Measurements from ENCODE around the gene DMRTB1.
A peak's percentile ranks its signal among the peaks of the same experiment; 100 is the strongest.

The DMRTB1 gene

GRCh38 chr1:53465023-53465957 lies 6.1 kb downstream of the DMRTB1 start:
- no peak for DNase-seq

- no peak for DNase-seq
Measured at GRCh38 chr1:53467391-53467790, 8.2 kb downstream of the DMRTB1 start.

GRCh38 chr1:53468374-53468773 lies 9.2 kb downstream of the DMRTB1 start:
- DNase-seq, result no peak

GRCh38 chr1:53469373-53469772 lies 10.2 kb downstream of the DMRTB1 start:
- DNase-seq, result no peak

GRCh38 chr1:53470155-53470554 lies 11.0 kb downstream of the DMRTB1 start:
- no peak for DNase-seq

- DNase-seq, result no peak
Measured at GRCh38 chr1:53470584-53470983, 11.4 kb downstream of the DMRTB1 start.

GRCh38 chr1:53471000-53471399 lies 11.8 kb downstream of the DMRTB1 start:
- DNase-seq, result no peak

GRCh38 chr1:53473463-53473862 lies 14.3 kb downstream of the DMRTB1 start:
- no peak for DNase-seq

GRCh38 chr1:53475664-53476063 lies 16.5 kb downstream of the DMRTB1 start:
- no peak for DNase-seq

- no peak for DNase-seq
Measured at GRCh38 chr1:53476579-53476978, 17.4 kb downstream of the DMRTB1 start.

GRCh38 chr1:53477651-53478501 lies 18.7 kb downstream of the DMRTB1 start:
- no peak for DNase-seq

- no peak for DNase-seq
Measured at GRCh38 chr1:53478502-53478818, 19.3 kb downstream of the DMRTB1 start.

GRCh38 chr1:53480678-53481077 lies 21.5 kb downstream of the DMRTB1 start:
- no peak for DNase-seq

- no peak for DNase-seq
Measured at GRCh38 chr1:53481456-53481855, 22.3 kb downstream of the DMRTB1 start.

GRCh38 chr1:53482441-53483153 lies 23.4 kb downstream of the DMRTB1 start:
- no peak for DNase-seq

- no peak for DNase-seq
Measured at GRCh38 chr1:53483170-53483569, 24.0 kb downstream of the DMRTB1 start.

- no peak for DNase-seq
Measured at GRCh38 chr1:53483656-53484055, 24.5 kb downstream of the DMRTB1 start.

- no peak for DNase-seq
Measured at GRCh38 chr1:53484705-53485477, 25.7 kb downstream of the DMRTB1 start.

- peak; percentile 35 to 46 for DNase-seq
Measured at GRCh38 chr1:53485478-53486394, 26.5 kb downstream of the DMRTB1 start.

- no peak for DNase-seq
Measured at GRCh38 chr1:53486395-53487026, 27.3 kb downstream of the DMRTB1 start.

- no peak for DNase-seq
Measured at GRCh38 chr1:53490351-53490750, 31.2 kb downstream of the DMRTB1 start.
